ENCODE measurements around the gene ASGR2. TPM values are rescaled to one million over a fixed set of nuclear protein-coding genes. Genes with fewer than 3 reads are reported as not detected.
"Not testable (repeated sequence)": the region's sequence is repeated elsewhere in the genome, so short reads cannot be mapped to it uniquely, and the experiment has no call there.

The ASGR2 gene
- total RNA-seq, 1 donor from 2014 or later: not detected

GRCh38 chr17:7130621-7131422 is 16.2 kb upstream of the ASGR2 start:
- peak overlapping the region in 1 of 2 donors; percentile 22 for H3K27ac ChIP-seq
- peak overlapping the region in 1 of 2 donors; percentile 25 for H3K4me3 ChIP-seq
- no peaks in the 10 kb centered on the region for H3K36me3 ChIP-seq
- intact Hi-C loops (cut with DNase I): no loop called here
- DNase-seq (ENCODE audit: low spot score in 2 of 2): no peak
- no peak for TF ChIP-seq CTCF (IDR thresholded peaks at IDR 0.05)
- no peaks in the 10 kb centered on the region for H3K9me3 ChIP-seq
- no peaks in the 10 kb centered on the region for H3K4me1 ChIP-seq
- H3K27me3 ChIP-seq: no peaks in the 10 kb centered on the region

- Histone ChIP-seq H3K4me1 (no peaks in the 10 kb centered on the region), H3K36me3 (no peaks in the 10 kb centered on the region), H3K4me3 (no peak overlapping the region), H3K9me3 (no peaks in the 10 kb centered on the region), H3K27me3 (no peaks in the 10 kb centered on the region), H3K27ac (no peak overlapping the region)
- no peak for DNase-seq (ENCODE audit: low spot score in 2 of 2)
- intact Hi-C loops (cut with DNase I): no loop called here
- TF ChIP-seq CTCF (IDR thresholded peaks at IDR 0.05): no peak
Measured at GRCh38 chr17:7129311-7129710, 14.7 kb upstream of the ASGR2 start.

- Histone ChIP-seq H3K36me3 (no peaks in the 10 kb centered on the region), H3K4me1 (no peaks in the 10 kb centered on the region), H3K4me3 (no peak overlapping the region), H3K27ac (no peak overlapping the region), H3K9me3 (no peaks in the 10 kb centered on the region), H3K27me3 (no peaks in the 10 kb centered on the region)
- intact Hi-C loops (cut with DNase I): no loop called here
- no peak for DNase-seq (ENCODE audit: low spot score in 2 of 2)
- TF ChIP-seq CTCF (IDR thresholded peaks at IDR 0.05): no peak
Measured at GRCh38 chr17:7128160-7128559, 13.5 kb upstream of the ASGR2 start.

- H3K27me3 ChIP-seq; H3K4me1 ChIP-seq; H3K9me3 ChIP-seq; H3K4me3 ChIP-seq; intact Hi-C loops (cut with DNase I); DNase-seq (ENCODE audit: low spot score in 2 of 2); H3K27ac ChIP-seq; H3K36me3 ChIP-seq: not testable (repeated sequence)
Measured at GRCh38 chr17:7127501-7127900, 12.9 kb upstream of the ASGR2 start.

- DNase-seq (ENCODE audit: low spot score in 2 of 2); H3K4me1 ChIP-seq; H3K9me3 ChIP-seq; H3K4me3 ChIP-seq; H3K27ac ChIP-seq; intact Hi-C loops (cut with DNase I); H3K27me3 ChIP-seq; H3K36me3 ChIP-seq: not testable (repeated sequence)
Measured at GRCh38 chr17:7126386-7126785, 11.8 kb upstream of the ASGR2 start.

- TF ChIP-seq CTCF (IDR thresholded peaks at IDR 0.05): no peak
- DNase-seq (ENCODE audit: low spot score in 2 of 2): no peak
- no peaks in the 10 kb centered on the region for H3K36me3 ChIP-seq
- intact Hi-C loops (cut with DNase I): no loop called here
- H3K9me3 ChIP-seq: no peaks in the 10 kb centered on the region
- H3K27me3 ChIP-seq: no peaks in the 10 kb centered on the region
- no peak overlapping the region for H3K4me3 ChIP-seq
- H3K27ac ChIP-seq: no peak overlapping the region
- H3K4me1 ChIP-seq: no peaks in the 10 kb centered on the region
Measured at GRCh38 chr17:7124923-7125322, 10.3 kb upstream of the ASGR2 start.

- Histone ChIP-seq H3K4me1 (no peaks in the 10 kb centered on the region), H3K4me3 (no peak overlapping the region), H3K27me3 (no peaks in the 10 kb centered on the region), H3K9me3 (no peaks in the 10 kb centered on the region), H3K36me3 (no peaks in the 10 kb centered on the region), H3K27ac (no peak overlapping the region)
- intact Hi-C loops (cut with DNase I): no loop called here
- DNase-seq (ENCODE audit: low spot score in 2 of 2): no peak
- no peak for TF ChIP-seq CTCF (IDR thresholded peaks at IDR 0.05)
Measured at GRCh38 chr17:7123844-7124243, 9.2 kb upstream of the ASGR2 start.
